ENCODE results near the gene PHYHIPL.

Gene PHYHIPL

GRCh38 chr10:59176241-59177030 lies at the start of gene PHYHIPL:
Gene PHYHIPL (plus strand): TSS chr10:59176643. CDS start chr10:59176854, 211 bp downstream.
- no peak for DNase-seq (ENCODE audit: low read depth in 2 of 2)

DNA sequence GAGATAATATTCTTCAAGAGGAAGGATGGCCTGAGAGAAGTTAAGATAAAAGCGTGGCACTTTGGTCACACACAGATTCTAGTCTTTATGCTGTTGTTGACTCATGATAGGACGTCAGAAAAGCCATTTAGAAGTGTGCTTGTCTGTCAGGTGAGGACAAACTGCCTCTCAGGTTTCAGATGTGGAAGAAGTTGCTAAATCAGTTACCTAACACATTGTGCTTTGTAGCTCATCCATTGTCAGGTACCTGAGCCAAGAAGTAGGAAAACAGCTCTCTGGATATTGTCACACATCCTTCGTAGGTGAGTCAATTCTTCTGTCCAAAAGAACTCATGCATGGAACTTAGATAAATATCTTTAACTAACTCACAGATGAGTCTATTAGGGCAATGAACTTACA lies 49.5 kb upstream of the PHYHIPL start:
- DNase-seq (ENCODE audit: low read depth in 2 of 2) = no peak

DNA sequence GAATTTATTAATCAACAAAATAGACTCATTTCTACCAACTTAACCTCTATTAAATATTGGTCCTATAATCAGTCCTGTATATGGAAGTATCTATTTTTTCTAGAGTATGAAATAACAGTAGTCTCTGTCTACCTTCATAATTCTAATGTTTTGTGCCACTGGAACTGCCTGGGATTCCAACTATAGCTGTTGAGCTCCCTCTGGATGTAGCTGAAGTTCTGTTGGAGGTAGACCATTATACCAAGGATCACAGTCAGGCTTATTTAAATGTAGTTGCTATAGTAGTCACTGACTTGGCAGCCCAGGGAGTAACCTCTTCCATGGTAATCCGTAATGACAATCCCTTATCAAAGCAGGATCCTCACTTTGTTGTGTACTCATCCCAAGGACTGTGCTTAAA lies 48.5 kb upstream of the PHYHIPL start:
- no peak for DNase-seq (ENCODE audit: low read depth in 2 of 2)

DNA sequence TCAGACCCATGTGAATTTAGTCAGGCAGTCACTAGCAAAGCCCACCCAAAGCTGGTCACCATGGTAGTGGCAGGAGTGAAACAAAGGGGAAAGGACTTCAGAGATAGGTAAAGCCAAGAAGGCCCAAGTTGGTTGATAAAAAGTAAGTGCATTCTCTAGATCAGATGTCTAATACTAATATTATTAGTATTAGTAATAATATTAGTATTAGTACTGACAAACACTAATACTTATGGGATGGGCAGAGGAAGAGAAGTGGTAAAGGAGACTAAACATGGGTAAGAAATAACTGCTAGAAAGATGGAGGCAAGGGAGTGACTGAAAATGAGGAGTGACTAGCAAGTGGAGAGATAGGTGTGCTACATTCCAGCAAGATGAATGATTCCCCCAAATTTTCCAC lies 46.6 kb upstream of the PHYHIPL start:
- no peak for DNase-seq (ENCODE audit: low read depth in 2 of 2)

- DNase-seq (ENCODE audit: low read depth in 2 of 2) = no peak
These were observed 44.8 kb upstream of the PHYHIPL start for GRCh38 chr10:59131666-59132065.

DNA sequence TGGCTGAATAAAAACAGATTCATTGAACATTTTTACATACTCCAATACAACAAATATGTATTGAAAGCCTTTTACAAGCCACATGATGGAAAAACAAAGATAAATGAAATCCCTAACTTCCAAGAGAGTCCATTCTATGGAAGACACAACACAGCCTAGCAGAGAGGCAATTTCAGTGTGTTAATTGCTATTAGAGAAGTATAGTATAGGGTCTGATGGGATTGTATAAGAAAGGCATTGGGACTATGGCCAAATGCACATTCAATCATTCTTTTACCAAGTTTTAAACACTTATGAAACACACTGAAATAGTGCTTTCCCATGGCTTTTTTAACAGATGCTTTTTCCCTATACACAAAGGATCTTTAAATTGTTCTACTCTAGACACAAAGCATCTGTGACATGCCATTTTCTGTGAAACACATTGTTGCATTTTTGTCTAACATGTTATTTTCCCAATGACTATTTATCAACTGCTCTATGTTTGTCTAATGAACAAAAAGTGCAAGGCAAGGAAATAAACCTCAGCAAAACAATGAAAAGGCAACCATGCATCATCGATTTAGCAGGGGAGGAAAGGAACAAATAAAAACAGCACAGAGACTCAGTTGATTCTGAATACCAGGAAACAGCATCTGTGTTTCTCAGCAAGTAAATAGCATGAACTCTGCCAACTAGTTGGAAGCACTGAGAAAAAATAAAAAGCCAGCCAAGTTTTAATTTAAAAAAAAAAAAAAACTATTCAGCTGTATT lies 42.4 kb upstream of the PHYHIPL start:
- no peak for DNase-seq (ENCODE audit: low read depth in 2 of 2)

- no peak for DNase-seq (ENCODE audit: low read depth in 2 of 2)
These were observed 41.7 kb upstream of the PHYHIPL start for GRCh38 chr10:59134785-59135184.

DNA sequence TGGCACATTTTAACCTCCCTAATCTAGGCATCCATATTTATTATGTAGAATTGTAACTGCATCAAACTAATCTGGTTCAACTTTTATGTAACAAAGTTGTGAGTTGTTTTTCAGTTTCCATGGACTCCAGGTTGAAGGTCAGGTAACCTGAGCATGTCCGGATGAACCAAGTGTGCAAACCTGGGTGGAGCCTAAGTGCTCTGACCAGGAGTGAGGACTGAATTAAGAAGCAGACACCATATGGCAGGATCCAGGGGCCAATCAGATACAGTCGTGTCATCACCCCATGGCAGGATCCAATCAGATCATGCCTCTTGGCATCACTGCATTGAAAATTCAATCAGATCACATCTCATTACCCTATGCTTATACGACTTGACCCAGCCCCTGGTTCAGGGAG lies 41.2 kb upstream of the PHYHIPL start:
- no peak for DNase-seq (ENCODE audit: low read depth in 2 of 2)

DNA sequence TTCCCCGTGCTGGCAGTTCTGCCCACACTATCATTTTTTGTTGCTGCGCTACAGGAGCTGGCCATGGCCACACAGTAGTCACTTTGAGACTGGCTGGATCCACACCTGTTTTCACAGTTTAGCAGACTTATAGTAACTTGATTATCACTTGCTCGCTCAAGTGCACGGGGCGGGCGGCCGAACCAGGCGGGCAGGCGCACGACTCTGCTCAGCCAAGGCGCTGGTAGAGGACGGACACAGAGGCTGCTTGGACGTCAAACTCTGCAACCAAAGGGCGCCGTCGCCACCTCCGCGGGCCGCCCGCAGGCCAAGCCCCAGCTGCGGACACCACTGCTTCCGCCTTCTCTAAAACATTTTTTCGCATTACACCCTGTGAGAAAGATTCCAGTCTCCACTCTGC lies 38.4 kb upstream of the PHYHIPL start:
- no peak for DNase-seq (ENCODE audit: low read depth in 2 of 2)

- DNase-seq (ENCODE audit: low read depth in 2 of 2) = no peak
These were observed 32.9 kb upstream of the PHYHIPL start for GRCh38 chr10:59143544-59143943.

DNA sequence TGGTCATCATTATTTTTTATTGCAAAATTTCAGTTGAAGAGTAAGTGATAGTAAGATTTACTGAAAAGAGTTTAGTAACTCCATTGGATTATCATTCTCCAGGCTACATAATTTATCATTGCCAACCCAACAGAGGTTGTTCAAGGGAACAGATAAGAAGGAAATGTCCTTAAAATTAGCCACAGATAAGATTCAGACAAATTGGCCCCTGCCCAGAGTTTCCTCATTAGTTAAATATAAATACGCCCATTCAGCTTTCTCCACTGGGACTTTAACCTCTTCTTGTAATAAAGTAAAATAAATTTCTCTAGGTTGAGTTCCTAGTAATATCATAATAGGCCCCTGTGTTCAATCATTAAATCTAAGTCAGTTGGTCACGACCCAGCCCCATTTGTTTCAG lies 27.7 kb upstream of the PHYHIPL start:
- no peak for DNase-seq (ENCODE audit: low read depth in 2 of 2)

- no peak for DNase-seq (ENCODE audit: low read depth in 2 of 2)
These were observed 20.9 kb upstream of the PHYHIPL start for GRCh38 chr10:59155556-59155955.

GRCh38 chr10:59167512-59167911 lies 8.9 kb upstream of the PHYHIPL start:
- DNase-seq (ENCODE audit: low read depth in 2 of 2) = no peak

DNA sequence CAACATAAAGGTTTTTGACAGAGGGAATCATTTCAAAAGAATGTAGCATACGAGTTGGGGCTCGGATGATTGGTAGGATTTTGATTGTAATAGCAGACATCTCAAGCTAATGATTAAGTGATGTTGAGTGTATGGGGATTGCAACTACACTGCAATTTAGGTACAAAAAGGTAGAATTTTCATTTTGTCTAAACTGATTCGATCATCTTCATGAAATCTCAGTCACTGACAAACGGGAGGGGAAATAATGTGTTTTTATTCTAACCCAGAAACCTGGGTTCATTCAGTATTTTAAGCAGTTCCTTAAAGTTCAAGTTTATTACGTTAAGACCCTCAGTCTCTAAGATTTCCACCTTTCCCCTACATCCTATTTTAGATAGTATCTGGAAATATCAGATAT lies 3.9 kb upstream of the PHYHIPL start:
- no peak for DNase-seq (ENCODE audit: low read depth in 2 of 2)

- DNase-seq (ENCODE audit: low read depth in 2 of 2) = no peak
These were observed 3.0 kb upstream of the PHYHIPL start for GRCh38 chr10:59173414-59173813.

GRCh38 chr10:59175538-59176240 lies 754 bp upstream of the PHYHIPL start:
- no peak for DNase-seq (ENCODE audit: low read depth in 2 of 2)

GRCh38 chr10:59177031-59177797 lies 771 bp downstream of the PHYHIPL start:
- DNase-seq (ENCODE audit: low read depth in 2 of 2) = no peak

- DNase-seq (ENCODE audit: low read depth in 2 of 2) = no peak
These were observed 1.4 kb downstream of the PHYHIPL start for GRCh38 chr10:59177836-59178235.

GRCh38 chr10:59179068-59179467 lies 2.6 kb downstream of the PHYHIPL start:
- no peak for DNase-seq (ENCODE audit: low read depth in 2 of 2)

- DNase-seq (ENCODE audit: low read depth in 2 of 2) = no peak
These were observed 4.3 kb downstream of the PHYHIPL start for GRCh38 chr10:59180689-59181270.

DNA sequence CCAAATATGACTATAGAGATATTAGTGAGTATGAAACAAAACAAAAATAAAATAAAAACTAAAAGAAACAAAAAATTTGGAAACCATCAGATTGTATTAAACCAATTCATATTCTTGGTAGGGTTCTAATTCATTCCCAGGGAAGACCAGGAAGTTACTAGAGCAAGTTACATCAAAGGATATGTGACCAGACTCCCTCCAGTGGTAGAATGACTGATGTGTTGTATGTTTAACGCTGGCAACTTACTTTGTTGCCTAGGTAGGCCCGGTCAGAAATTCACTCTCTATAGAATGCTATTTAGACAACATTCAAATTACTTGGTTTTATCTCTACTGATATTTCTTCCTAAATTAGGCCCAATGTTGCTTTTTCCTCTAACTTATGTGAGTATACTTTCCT lies 5.2 kb downstream of the PHYHIPL start:
- no peak for DNase-seq (ENCODE audit: low read depth in 2 of 2)

DNA sequence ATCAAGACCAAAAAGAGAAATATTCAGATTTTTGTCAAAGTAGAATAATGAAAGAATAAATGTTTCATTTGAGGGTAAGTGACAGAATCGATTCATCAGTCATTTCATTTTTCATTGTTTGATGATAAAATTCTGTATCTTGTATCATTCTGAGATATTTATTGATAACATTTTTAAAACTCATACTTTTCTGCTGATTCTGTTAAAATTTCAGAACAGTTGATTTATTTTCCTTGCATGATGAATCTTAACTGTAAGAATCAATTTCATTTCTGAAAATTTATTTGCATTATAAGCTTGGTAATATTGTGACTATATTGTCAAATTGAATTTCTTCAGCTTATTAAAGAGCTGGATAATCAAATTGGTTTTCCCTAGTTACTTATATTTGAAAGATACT lies 13.9 kb downstream of the PHYHIPL start:
- no peak for DNase-seq (ENCODE audit: low read depth in 2 of 2)

All from activated CD4-positive, alpha-beta T cell treated with anti-CD3 and anti-CD28 coated beads for 24 hours (primary cell).